HG02884 (cell line): ENCODE data around the gene HESX1.

ENCODE experiments used
- ATAC-seq: cut with Tn5 transposase; IDR thresholded peaks from one replicate; pipeline ENCODE4 v1.9.1; 2021; ENCODE audit warnings: mild to moderate bottlenecking, moderate library complexity; ENCODE audit not compliant: unreplicated experiment

Gene HESX1

DNA sequence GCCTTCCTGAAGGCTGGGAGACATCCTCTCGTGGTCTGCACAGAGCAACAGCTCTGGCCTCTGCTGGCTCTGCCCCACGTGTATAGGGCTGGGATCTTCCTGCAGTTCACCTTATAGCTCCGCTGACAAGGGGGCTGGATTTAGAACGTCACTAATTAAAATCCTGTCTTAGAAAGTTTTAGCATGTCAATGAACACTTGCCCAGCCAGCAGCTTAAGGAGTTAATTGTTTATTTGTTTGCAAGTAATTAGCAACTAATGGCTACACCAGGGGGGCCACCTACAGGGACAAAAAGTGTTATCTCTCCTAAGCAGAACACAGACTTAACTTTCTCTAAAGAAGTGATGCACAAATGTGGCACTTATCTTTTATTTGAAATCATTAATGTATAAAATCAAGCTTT, at the start of gene HESX1:
TSS of gene HESX1 (minus strand) at position 84 of the 403 bp plus-strand sequence. CDS start at position 24, 60 bp downstream.
- ATAC-seq, result no peak

GRCh38 chr3:57244946-57245345, 45.2 kb upstream of the HESX1 start:
- ATAC-seq, result no peak

DNA sequence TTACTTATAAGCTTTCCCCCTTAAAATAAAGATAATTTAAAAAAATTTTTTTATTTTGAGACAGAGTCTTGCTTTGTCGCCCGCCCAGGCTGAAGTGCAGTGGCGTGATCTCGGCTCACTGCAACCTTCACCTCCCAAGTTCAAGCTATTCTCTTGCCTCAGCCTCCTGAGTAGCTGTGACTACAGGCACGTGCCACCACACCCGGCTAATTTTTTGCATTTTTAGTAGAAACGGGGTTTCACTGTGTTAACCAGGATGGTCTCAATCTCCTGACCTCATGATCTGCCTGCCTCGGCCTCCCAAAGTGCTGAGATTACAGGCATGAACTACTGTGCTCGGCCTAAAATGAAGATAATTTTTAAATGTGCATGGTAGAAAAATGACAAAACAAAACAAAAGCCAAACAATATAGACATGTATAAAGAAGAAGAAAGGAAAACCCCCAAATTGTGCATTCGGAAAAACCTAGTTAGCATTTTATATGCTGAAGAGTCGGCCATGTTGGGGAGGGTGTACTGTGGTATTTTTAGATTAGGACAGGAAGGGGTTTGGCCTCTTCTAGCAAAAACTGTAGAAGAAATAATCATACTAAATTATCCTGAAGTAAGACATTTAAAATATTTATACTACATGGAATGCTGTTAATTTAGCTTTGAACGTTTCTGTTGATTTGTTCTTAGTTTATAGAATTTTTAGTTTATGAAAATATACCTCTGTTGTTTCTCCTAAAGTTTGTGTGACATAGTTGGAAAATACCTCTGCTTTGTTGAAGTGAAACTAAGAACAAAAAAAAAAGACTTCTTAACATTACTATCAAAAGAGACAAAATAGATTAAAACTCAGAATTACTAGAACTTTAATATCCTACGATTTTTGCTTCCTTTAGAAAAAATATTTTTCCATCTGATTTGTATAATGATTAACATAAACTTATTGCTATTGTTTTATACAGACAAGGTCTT, 35.1 kb upstream of the HESX1 start:
- ATAC-seq, result no peak

GRCh38 chr3:57233799-57234198, 34.0 kb upstream of the HESX1 start:
- no peak for ATAC-seq

GRCh38 chr3:57230006-57230405, 30.2 kb upstream of the HESX1 start:
- ATAC-seq, result no peak

GRCh38 chr3:57227930-57228751, 28.4 kb upstream of the HESX1 start:
- peak; percentile 38 for ATAC-seq

GRCh38 chr3:57227204-57227929, 27.6 kb upstream of the HESX1 start, which contains the start of gene APPL1:
Gene APPL1, plus strand, starts transcription at chr3:57227729. Its CDS starts 155 bp downstream, at chr3:57227884.
- ATAC-seq, result peak; percentile 87

GRCh38 chr3:57226176-57226575, 26.4 kb upstream of the HESX1 start:
- ATAC-seq, result no peak

GRCh38 chr3:57224856-57225255, 25.1 kb upstream of the HESX1 start:
- ATAC-seq, result no peak

DNA sequence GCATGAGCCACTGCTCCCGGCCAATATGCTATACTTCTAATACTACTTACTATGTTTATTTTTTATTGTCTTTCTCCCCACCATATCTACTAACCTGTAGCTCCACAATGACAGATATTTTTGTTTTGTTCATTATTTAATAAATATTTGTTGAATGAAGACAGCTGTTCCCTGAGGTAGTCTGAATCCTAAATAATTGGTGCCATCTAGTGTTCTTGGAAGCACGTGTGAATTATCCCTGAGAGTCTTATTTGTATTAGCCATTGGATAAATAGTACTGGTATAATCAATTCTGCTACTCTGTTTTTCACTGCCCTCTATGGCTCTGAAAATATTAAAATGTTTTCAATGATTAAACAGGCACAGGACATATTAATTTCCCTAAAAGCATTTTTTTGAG, 22.1 kb upstream of the HESX1 start:
- no peak for ATAC-seq

DNA sequence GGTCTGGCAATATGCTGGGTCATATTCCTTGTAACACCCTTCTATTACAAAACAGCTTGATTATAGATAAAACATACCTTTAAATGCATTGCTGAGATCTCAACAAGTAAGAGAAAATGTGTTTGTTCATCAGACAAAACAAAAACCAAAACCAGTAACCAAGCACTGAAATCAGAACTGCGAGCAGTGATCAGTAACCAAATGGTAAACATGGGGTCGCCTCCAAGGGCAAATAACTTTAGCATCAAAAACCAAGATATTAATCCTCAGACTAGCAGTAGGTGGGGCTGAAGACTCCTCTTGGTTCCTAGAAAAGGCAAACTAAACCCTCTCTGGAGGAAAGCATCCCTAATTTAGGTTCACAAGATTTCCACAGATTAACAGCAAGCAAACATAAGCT, 6.6 kb upstream of the HESX1 start:
- no peak for ATAC-seq

GRCh38 chr3:57194641-57195040, 5.1 kb downstream of the HESX1 start:
- no peak for ATAC-seq

DNA sequence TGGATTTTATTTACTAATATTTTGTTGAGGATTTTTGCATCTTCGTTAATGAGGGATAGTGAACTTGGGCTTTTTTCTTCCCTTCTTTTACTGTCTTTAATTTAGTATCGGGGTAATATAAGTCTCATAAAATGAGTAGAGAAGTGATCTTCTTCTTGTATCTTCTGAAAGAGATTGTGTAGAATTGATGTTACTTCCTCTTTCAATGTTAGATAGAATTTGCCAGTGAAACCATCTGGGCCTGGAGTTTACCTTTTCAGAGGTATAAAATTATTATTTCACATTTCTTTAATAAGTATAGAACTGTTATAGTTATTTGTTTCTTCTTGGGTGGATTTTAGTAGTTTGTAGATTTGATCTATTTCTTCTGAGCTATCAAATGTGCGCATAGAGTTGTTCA, 7.8 kb downstream of the HESX1 start:
- ATAC-seq, result no peak

DNA sequence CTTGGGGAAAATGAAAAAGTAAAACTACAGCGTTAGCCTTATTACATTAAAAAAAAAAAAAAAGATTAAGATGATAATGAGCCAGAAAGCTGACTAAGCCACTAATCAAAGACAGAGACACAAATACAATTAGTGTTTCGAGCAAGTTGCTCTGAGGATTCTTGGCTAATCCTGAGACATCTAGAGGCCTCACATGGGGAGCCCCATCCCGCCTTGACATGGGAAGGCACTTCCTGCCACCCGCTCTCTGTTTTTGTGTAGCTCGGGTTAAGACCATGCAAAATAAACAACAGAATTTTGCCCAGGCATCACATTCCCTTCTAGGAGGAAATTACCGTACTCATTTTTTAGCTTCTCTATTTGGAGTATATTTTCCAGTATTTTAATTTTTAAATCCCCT, 15.3 kb downstream of the HESX1 start:
- no peak for ATAC-seq

- no peak for ATAC-seq
Observed at GRCh38 chr3:57179580-57180410, 20.0 kb downstream of the HESX1 start.

GRCh38 chr3:57176045-57176444, 23.7 kb downstream of the HESX1 start:
- no peak for ATAC-seq

DNA sequence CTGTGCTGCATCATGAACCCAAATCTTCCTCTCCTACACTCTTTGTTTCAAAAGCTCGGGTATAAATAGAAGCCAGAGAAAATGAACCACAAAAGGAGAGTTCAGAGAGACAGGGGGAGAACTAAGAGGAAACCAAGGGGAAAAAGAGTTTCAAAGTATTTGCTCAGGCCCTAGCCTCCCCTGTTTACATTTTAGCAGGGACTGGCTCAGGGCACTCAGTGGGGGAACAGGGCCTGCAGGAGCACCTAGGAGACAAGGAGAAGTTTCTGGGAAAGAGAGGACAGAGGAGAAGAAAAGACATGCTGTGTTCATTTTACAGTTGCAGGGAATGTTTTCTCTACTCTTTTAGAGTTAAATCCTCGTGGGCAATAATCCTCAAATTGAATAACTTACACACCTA, 26.1 kb downstream of the HESX1 start:
- ATAC-seq, result no peak

- no peak for ATAC-seq
Observed at GRCh38 chr3:57170946-57171345, 28.8 kb downstream of the HESX1 start.

GRCh38 chr3:57169872-57170623, 29.7 kb downstream of the HESX1 start:
- peak; percentile 62 for ATAC-seq
